Measurements from ENCODE around the gene TACR1.
A peak's percentile ranks its signal among the peaks of the same experiment; 100 is the strongest.
"Not testable (repeated sequence)": the region's sequence is repeated elsewhere in the genome, so short reads cannot be mapped to it uniquely, and the experiment has no call there.

The TACR1 gene

DNA sequence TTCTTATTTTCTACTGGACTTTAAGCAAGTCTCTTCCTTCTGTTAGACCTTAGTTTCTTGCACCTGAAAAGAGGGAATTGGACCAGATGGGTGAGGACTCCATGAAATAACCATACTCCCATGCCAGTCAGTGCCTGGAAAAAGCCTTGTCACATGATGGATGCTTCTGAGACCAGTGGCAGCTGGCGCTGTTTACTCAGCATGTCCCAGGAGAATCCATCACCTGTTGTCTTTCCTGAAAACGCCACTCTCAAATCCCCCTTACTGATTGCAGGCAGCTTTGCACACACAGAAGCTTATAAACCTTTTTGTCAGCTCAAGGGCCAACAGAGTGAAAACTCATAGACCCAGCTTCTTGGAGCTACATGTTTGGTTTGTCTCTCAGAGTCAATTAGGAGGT is 123.2 kb downstream of the TACR1 start:
- no peak for DNase-seq

DNA sequence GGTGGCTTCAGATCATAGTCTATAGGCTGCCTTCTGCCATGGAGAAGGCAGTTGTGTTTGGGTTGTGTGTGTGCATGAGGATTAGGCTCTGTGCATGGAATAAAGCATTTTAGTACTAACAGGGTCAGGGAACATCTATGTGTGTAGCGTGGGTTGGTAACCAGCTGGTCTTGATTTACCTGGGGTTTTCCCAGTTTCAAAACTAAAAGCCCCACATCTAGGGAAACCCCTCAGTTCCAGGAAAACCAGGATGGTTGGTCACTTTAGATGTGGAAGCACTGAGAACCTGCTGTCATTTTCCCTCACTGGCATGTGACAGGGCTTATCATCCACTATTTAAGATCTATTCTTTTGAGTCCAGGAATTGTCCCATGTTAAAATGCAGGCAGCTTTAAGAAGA is 124.6 kb downstream of the TACR1 start:
- no peak for DNase-seq

DNA sequence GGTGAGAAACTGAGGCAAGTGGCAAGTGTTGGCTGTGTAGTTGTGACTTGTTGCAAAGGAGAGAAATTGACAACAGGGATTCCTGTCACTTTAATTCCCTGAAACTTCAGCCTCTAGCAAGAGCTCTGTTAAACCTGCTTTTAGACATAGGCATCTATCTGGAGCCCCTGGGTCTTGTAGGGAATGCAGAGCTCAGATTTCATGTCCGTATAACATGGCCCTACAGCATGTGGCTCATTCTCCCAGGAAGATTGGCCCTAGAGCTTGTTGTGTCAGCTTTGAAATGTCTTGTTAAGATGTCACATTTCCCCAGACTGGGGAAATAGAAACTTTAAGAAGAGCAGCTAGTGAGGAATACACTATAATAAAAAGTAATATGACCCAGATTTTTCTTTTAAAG is 125.1 kb downstream of the TACR1 start:
- DNase-seq, result no peak

DNA sequence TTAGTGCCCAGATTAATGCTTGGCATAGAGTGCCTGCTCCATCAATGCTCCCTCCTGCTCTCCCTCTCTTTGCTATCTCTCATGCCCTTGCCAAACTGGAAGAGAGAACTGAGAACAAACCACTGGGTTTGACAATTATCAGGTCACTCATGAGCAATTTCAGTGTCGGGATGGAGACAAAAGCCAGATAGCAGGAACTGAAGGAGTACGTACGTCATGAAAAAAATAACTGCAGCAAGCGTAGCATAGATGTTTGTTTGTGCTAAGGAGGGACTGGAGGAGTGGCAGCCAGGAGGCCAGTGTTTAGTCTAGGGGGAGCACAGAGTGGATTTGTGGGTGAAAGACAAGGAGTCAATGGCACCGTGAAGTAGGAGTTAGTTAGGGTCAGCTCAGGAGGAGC is 127.6 kb downstream of the TACR1 start:
- no peak for DNase-seq

DNA sequence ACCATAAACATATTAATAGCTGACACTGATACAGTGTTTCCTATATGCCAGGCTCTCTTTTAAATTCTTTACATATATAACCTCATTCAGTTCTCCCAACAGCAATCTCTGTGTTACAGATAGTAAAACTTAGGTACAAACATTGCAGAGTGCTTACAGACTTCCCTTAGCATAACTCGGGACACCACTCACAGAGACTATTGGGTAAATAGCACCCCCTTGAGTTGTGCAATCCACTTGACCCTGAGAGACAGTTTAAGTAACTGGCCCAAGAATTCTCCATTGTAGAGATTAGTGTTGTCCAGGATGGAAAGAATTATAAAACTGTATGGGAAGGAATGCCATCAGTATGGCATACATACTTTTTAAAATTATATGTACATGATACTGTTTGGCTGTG is 130.8 kb downstream of the TACR1 start:
- no peak for DNase-seq

DNA sequence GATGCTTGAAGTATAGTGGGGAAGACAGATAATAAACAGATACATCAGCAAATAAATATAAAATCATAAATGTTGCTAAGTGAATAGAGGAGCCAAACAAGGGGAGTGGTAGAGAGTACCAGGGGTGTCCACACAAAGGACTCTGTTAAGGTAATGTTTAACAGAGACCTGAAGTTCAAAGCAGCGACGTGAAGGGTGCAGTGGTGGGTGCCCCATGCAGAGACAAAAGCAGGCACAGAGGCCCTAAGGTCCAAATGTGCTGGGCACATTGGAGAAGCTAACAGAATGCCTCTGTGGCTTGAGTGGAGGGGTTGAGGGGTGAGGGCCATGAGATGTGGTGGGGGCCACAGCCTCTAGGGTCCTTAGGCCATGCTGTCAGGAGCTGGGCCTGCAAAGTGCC is 131.8 kb downstream of the TACR1 start:
- no peak for DNase-seq

DNA sequence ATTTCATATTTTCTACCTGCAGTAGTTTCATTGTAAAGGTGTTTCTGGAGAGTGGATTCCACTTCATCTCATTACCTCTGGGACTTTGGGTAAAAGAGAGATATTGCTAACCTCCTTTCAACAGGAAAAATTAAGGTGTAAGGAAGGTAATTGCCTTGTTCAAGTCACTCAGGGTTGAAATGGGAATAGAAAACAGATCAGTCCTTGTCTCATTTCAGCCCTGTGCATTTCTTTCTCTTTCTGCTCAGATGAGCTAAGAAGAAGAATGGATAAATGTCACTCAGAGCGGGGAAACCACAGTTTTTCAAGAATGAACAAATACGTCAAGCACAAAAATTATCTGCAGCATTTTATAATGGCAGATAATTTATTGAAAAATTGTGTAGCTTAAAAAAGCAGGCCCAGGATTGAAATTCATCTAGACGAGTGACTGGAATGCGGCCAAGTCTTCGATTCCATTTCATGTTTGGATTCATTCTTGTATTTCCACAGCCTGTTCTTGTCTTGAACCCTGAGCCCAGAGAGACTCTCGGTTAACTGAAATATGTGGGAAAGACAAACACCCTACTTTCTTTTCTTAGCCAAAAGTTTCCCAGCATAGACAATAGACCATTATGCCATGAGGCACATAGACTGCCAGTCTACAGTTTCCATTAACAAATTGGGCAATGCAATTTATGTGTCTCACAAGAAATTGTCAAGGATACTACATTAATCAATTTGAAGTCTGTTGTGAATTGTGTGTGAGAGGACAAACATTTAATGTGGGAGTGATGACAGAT is 133.0 kb downstream of the TACR1 start:
- no peak for DNase-seq

DNA sequence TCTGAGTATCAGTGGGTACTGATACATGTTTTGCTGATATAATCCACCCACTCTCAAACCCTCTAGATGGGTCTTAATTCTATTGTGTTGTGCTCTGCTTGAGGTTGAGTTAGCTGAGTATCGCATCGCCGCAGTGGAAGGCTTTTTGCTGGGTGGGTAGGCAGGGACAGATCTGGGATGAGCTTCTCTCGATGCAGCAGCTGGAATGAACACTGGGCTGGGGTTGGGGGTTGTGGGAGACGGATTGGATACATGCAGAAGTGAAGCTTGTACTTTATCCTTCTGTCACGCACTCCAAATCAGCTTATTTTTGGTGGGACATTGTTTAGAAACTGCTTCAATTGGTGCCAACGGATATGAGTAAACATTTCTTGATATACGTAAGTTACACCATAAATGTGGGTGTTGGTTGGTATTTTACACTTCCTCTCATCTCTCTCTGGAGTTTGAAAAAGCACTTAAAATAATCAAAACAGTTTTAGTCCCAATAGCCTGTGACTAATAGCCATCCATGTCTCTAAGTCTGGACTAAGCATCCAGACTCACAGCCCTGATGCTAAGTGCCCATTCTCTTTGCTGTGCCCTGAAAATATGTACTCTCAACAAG is 133.8 kb downstream of the TACR1 start:
- DNase-seq, result no peak

DNA sequence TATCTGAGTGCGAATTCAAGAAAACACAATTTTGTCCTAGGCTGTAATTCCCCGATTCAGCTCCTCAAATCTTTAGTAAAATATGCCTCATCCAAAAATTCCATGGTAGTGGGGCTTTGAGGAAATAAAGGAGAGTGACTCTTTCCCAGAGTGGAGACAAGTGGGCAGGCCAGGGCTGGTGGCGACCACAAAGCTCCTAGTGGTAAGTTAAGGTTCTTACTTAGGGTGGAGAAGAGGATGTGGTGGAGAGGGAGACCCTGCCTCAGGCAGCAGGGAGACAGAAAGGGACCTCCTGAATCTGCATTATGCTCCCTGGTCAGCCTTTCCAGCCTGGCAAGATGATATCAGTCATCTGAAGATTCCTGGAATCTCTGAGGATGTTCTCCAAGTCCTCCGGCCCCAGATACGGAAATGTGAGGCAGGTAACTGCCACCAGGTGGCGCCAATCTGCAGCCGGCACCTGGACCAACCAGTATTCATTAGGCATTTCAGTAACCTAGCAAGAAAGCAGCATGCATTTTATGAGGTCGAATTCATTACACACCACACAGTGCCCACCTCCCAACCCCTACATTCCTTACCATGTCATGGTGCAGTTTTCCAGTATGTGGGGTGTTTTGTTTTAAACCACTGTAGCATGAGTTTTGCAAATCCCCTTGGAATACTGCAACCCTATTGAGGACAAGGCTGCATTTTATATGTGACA is 134.5 kb downstream of the TACR1 start:
- peak; percentile 47 for DNase-seq

DNA sequence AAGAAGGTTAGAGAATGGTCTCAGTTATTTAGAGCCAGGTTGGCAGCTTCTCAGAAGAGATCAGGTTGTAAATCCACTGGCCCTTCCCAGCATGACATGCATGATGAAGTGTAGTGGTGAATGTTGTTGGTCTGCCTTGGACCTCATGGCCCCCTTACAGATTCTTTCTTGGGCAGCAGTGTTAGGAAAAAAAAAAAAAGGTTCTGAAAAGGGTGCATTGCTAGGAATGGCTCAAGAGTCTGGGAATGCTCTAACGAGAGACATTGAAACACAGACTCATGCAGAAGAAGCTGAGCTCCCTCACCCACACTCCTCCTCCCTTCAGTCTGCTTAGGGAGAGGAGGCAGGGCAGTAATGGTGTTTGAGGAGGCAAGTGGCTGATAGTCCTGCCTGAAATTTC is 135.4 kb downstream of the TACR1 start:
- no peak for DNase-seq

DNA sequence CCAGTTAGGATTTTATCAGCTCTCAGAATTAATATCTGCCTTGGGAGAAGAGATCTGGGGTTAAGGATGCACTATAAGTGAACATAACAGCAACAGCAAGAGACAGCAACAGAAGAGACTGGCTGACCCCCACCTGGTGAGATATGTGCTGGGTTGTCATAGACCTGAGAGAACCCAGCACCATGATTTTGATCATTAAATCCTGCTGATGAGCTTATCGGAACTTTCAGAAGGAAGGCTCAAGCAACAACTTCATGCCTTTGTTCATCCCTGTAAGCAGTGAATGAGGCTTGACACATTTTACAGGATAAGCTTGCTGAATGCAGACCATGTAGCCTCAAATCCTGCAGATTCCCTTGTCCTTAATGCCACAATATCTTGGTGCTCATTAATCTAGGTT is 140.9 kb downstream of the TACR1 start:
- no peak for DNase-seq

DNA sequence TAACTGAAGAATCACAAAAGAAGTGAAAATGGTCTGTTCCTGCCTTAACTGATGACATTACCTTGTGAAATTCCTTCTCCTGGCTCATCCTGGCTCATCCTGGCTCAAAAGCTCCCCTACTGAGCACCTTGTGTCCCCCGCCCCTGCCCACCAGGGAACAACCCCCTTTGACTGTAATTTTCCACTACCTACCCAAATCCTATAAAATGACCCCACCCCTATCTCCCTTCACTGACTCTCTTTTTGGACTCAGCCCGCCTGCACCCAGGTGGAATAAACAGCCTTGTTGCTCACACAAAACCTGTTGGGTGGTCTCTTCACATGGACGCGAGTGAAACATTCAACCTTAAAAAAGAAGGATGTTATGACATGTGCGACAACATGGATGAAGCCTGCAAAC is 142.2 kb downstream of the TACR1 start:
- not testable (repeated sequence) for DNase-seq

DNA sequence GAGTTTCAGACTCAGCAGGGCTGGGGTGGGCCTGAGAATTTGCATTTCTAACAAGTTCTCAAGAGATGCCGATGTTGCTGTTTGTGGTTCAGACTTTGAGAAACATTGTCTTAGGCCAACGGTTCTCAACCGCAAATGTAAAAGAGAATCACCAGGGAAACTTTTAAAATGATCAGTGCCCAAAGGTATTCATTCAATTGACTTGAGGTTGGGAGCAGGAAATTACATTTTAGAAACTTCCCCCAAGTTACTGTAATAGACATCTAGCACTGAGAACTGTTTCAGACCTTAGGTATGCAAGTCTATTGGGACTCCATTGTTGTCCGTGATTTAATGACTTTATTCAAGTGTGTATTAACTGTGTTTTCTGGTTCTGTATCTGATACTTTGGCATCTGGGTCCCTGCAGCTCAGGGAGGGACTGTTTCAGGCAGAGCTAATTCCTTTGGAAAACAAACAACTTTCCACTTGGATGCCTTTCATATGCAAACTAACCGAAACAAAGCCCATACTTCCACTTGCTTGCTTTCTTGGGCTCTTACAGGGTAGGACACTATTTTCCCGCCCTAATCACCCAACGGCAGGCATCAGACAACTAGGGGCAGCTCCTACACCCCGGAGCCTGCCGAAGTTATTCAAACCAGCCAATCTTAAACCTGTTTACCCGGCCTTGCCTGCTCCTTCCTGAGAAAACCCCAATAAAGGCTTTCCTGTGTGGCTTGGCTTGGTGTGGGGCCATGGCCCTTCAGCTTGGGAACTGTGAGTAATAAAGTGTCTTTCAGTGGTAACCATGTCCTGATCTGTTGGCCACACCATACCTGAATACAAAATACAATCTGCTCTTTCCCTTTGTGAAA is 143.3 kb downstream of the TACR1 start:
- DNase-seq, result no peak

DNA sequence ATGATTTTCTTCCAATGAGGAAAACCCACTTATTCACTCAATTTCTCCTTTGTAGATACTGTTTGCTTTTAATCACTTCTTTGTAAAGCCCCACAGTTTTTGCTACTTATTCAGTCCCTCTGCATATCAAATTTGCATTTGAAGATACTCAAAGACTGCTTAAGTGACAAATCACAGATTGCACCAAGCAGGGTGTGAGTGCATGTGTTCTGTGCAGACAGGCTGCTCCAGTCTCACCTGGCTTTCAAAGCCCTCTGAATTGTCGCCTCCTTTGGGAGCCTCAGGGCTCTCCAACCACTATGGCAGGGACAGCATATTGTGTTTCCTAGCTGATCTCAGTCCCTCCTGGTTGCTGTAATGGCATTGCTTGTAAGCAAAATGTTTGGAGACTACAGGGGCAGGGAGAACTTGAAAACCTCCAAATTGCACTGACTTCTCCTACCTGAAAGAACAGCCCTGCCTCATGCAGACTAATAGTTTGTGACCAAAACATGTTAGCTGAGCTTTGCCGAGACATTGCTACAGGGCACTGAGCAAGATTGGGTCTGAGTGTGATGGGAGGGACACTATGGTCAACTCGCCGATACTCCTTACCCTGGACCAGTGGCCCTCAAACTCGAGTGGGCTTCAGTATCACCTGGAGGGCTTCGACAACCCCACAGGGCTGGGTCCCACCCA is 144.0 kb downstream of the TACR1 start:
- no peak for DNase-seq

DNA sequence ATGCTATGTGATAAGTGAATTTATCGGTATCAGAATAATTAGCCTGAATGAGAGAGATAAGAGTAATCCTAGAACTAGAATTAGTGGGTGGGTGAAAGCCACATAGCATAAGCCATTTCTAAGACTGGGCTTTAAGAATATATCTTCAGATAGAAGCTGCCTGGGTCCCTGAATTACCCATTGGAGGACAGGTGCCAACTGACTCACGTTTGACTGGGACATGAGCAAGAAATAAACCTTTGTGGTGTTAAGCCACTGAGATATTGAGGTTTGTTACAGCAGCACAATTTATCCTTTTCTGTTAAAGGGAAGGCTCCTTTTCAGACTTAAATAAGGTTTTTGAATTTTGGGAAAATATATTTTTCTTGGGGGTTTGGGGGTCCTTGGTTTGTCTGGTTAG is 145.0 kb downstream of the TACR1 start:
- DNase-seq, result no peak

DNA sequence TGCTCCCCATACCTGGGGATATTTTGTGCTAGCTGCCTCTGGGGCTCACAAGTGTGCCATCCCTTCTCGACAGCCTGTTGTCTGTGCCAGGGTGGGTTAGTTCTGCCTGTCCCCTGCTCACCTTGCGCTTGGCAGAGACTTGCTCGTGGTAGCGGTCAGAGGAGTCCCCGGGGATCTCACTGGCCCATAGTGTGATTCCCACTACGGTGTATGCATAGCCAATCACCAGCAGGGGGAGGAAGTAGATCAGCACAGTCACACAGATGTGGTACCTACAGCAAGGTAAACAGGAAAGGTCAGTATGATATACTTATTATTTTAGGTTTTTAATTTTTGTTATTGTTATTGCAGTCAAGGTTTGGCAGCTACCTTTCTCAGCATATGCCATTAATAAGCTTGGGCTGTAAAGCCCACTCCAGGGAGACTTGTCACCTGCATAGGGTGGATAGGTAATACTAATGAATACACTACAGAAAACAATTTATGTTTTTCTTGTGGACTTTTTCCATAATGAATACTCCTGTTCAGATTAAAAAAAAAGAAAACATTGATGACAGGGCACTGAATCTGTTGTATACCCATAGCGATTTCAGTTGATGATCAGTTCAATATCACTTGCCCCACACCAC is 145.7 kb downstream of the TACR1 start:
- no peak for DNase-seq

DNA sequence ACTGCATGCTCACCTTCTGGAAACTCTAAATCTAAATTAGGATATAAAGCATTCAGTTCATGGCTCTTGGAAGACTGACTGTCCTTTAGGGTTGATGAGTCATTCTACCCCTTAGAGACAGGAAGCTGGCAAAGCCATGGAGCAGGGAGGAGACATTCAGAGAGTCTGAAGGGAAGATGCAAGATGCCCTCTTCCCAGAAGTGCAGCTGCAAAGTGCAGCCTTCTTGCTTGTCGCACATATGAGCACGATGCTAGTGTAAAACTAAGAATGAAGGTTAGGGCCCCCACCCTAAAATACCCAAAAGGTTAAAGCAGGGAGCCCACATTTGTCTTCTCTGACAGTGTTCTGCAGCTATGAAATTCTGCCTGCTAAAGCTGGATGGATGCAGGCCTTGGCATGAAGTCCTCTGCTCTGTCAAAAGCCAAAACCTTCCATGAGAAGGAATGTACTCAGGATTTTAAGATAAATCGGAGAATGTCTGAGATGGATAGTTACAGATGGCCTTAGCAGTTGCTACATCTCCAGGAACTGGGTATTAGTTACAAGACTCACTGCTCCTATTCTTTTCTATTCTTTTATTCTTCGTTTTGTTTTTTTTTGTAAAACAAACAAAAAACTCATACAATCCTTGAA is 151.2 kb downstream of the TACR1 start:
- DNase-seq, result no peak

DNA sequence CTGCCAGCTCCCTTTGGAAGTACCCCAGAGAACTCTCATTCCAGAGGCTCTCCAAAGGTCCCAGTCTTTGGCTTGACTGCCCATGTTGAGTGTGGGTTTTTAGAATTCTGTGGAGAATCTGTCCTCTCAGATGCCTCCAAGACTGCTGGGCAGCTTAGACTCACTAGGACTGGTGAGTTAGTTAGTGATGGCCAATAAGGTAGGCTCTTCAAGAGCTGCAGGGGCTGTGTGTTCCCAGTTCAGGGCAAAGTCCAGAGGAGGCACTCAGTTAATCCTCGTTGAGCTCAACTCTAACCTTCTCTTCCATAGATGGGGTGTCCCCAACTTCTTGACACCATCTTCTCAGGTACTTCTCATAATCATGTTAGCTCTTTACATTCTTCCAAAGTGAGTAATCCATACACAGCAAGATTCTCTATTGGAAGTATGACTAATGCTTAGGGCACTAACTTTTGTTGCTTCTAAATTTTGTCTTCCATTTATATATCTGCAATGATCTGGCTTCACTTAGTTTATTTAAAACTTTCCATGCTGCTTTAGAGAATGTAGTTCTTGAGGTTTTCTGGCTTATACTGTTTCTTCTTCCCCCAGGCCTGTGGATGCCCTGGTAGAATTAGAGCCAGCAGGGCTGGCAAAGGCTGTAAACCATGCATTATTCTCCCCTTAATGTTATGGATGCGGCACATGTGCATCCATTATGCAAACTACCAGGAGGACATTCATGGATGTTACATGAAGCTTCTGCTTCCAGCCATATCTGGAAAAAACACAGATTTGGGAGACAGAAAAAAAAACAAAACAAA is 151.9 kb downstream of the TACR1 start:
- DNase-seq, result no peak

DNA sequence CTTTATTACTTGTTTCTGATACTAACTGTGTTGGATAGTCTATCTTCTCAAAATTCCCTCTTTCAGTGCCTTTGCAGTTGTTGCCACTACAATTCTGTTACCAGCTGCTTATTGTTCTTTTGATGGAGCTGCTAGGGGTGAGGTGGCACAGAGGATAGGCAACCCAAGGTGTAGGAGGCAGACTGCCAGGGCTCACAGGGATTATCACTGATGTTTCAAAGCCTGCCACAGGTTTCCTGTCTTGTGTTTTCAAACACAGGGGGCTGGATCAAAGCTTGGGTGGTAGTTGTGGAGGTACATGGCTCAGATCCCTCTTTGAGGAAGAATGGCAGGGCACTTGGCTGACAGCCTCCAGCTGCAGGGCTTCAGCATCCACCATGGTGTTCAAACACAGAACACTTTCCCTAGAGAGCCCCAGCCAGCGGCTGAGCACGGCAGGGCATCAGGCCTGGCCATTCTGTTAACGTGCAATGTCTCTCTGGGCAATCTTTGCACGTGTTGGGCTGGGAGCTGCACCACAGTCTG is 153.7 kb downstream of the TACR1 start:
- DNase-seq, result no peak

DNA sequence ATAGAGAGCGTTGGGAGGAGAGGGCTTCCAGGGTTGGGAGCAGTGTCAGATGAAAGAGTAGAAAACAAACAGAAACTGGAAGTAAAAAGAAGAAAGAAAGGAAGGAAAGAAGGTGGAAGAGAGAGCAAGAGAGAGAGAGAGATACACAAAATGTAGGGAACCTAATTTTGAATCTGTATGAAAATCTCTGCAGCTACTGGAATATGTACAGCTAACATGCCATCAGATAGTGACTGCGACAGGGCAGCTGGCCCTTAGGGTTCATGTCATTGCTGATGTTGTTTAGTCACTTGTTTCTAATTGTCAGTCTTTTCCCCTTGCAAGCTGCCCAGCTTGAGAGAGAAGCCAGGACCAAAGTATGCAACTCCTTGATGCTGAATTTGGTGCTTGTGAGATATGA is 155.0 kb downstream of the TACR1 start:
- no peak for DNase-seq

DNA sequence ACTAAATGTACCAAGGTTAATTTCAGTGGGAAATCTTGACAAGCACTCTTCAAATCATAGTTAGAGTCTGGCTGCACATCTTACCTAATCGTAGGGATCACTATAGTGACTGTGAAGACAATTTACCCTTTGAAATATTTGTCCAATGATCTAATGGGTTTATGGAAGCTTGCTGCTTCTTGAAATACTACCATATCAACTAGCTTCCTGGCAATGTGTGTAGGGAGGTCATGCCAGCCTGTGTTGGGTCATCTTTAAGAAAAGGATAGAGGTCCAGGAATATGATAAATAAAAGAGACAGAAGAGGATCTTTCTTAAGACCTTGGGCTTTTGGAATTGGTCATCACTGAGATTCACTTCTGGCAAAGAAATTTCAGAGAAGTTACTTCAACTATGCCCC is 156.5 kb downstream of the TACR1 start:
- DNase-seq, result no peak

Measured in activated CD8-positive, alpha-beta memory T cell treated with anti-CD3 and anti-CD28 coated beads, Interleukin-2, amount 50 U/mL, for 4 hours (primary cell).